GM19372 (cell line): ENCODE measurements around the gene TCFL5.

Source experiments
- ATAC-seq: cut with Tn5 transposase; IDR thresholded peaks from one replicate; pipeline ENCODE4 v1.9.1; 2021; ENCODE audit warnings: mild to moderate bottlenecking, low read depth, moderate library complexity; ENCODE audit not compliant: unreplicated experiment

Gene TCFL5

DNA sequence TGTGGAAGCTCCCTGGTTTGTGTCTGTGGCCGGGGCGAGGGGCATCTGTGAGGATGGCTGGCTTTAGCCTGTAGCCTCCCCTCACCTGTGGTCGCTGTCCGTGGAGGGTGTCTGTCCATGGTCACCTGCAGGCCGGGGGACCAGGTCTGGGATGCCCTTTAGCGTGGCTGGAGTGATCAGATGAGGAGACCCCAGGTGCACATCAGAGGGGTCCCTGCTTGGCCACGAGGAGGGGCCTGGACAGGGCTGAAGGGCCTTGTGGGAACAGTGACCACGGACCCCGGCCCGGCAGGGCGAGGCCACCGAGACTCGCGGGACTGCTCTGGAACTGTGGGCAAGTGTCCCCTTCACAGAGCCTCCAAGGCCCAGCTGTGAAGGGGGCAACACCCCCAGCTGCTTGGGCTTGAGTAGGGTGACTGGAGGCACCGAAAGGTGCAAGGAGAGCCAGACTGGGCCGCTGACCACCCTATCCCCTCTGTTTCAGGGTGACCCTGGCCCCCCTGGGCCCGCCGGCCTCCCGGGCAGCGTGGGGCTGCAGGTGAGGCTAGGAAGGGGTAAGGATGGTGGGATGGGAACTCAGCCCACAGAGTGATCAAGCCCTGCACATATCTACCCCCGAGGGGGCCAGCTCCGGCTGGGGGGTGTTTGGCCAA is 36.2 kb downstream of the TCFL5 start:
- ATAC-seq: no peak

DNA sequence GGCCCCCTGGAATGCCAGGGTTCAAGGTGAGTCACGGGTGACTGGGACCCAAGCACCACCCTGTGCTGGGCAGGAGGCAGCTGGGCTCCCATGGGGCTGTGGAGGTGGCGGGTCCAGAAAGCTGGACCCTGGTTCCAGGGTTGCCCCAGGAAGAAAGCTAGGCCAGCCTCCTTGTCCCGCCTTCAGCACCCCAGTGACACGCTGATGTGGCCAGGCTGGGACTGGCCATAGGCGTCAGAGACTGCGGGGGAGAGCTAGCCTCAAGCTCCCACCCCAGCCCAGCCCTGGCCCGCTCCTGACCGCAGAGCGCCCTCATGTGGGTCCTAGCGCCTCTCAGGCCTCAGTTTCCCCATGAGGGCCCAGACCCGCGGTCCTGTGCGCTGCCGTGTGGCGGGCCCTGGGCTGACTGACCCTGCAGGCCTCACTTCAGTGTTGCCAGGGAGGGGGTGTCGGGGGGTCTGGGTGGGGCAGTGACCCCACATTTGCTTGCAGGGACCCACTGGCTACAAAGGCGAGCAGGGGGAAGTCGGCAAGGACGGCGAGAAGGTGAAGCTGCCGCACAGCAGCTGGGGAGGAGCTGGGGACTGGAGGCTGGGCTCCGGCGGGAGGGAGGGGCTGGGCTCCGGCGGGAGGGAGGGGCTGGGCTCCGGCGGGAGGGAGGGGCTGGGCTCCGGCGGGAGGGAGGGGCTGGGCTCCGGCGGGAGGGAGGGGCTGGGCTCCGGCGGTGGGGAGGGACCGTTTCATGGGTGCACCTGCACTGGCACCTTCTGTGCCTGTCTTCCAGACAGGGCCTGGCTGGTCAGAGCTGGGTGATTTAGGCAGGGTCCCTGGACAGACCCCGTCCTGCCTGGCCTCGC is 36.9 kb downstream of the TCFL5 start:
- no peak for ATAC-seq

DNA sequence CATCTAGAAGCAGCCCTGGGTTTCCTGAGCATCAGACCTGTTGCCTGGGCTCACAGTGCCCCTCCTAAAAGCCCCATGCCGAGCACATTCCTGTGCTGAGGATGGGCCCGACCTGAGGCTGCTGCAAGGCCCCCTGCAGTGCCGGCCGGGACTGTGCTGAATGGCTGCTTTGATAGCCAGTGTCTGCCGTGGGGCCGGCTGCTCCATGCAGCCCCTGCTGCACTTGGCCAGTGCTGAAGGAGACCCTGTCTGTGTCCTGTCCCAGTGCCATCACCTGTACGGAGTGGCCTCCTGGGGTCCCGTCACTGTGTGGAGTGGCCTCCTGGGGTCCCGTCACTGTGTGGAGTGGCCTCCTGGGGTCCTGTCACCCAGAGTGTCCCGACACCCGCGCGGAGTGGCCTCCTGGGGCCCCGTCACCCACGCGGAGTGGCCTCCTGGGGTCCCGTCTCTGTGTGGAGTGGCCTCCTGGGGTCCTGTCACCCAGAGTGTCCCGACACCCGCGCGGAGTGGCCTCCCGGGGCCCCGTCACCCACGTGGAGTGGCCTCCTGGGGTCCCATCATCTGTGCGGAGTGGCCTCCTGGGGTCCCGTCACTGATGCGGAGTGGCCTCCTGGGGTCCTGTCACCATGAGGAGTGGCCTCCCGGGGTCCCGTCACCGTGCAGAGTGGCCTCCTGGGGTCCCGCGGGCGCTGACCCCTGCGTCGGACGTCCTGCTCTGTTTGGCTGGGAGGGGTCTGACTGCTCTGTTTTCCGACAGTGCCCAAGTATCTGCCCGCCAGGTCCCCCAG is 37.7 kb downstream of the TCFL5 start:
- ATAC-seq: no peak

DNA sequence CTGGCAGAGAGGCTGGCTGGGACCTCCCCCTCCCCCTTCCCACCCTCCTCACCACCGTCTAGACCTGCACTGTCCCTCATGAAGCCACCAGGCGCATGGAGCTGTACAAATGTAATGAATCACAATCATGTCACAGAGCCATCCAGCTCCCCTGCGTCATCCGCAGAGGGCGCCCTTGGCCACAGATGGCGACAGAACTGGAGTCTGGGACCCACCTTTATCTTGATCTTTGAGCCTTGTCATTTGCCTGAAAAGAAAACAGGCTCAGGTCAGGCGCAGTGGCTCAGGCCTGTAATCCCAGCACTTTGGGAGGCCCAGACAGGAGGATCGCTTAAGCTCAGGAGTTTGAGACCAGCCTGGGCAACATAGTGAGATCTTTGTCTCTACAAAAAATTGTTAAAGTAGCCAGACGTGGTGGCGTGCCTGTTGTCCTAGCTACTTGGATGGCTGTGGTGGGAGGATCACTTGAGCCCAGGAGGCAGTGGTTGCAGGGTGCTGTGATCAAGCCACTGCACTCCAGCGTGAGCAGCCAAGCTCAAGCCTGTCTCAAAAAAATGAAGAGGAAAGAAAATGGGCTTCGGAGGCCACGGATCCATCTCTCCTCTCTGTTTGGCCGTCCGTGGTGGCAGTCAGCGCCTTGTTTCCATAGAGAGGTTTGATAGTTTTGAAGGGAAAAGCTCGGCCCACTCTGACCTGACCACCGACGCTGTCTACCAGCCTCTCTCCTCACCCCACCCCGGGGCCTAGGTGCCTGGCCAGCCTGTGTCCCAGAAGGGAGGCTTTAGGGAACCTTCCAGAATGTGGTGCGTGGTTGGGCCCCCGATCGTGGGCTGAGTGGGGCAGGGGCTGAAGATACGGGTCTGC is 38.6 kb downstream of the TCFL5 start:
- no peak for ATAC-seq

DNA sequence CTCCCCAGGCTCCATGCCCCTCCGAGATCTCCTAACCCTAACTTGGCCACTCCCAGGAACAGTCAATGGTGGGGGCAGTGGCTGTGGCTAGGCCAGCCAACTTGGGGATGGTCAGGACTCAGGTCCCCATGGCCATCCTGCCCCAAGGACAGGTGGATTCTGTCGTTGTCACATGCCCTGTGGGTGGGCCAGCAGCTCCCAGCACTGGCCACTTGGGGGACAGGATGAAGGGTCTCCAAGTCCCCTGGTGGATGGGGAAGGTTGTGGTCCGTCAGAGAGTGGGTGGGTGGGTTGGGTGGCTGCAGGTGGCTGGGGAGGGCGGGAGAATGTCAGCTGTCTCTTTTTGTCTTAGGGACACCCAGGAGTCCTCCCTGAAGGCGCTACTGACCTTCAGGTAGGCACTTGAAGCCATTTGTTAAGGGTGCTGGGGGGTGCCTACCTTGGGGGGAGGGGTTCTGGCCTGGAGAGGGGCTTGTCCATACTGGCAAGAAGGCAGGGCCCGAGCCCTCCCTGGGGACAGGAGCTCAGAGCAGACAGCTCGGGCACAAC is 39.3 kb downstream of the TCFL5 start:
- no peak for ATAC-seq

DNA sequence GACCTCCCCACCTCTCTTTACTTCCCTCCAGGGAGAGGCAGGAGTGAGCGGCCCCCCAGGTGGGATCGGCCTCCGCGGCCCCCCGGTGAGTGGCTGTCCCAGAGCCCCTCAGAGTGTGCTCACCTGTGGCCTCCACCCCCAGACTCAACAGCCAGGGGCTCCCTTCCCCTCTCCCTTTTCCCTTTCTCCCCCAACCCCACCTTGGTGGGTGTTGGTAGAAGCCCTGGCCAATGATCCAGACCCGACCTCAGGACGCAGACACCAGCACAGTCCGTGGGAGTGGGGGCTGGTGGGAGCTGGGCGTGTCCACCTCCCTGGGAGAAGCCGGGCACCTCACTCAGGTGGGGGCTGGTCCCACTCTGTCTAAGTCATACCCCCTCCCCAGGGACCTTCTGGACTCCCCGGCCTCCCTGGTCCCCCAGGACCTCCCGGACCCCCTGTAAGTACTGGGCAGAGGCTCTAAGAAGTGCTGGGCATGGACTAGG is 39.9 kb downstream of the TCFL5 start:
- no peak for ATAC-seq

DNA sequence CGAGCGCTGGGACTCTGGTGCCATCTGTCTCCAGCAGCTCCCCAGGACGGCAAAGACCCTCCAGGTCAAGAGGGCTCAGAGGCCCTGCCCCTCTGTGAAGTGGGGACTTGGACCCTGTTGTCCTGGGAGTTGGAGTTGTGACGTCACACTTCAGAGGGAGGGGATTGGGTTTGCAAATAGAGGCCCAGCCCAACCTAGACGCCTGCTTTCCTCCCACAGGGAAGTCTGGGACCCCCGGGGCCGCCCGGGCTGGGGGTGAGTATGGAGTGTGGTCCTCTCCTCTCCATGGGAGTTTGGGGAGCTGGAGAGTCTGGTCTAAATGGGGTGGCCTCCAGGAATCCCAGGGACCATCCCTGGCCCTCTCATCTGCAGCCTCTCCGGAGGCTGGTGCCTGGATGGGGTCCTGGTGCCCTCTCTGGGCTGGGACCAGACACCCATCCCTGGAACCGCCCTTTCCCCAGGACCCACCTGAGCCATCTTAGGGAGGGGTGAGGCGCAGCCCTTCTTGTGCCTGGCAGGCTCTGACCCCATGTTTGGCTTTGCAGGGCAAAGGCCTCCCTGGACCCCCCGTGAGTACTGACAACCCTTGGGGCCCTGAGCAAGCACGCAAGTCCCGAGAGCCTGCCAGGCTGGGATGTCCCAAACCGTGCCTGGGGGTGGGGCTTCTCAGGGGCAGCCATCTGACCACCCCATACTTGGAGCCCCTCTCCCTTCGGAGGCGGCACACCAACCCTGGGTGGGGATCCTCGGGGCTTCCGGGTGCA is 40.5 kb downstream of the TCFL5 start:
- no peak for ATAC-seq

DNA sequence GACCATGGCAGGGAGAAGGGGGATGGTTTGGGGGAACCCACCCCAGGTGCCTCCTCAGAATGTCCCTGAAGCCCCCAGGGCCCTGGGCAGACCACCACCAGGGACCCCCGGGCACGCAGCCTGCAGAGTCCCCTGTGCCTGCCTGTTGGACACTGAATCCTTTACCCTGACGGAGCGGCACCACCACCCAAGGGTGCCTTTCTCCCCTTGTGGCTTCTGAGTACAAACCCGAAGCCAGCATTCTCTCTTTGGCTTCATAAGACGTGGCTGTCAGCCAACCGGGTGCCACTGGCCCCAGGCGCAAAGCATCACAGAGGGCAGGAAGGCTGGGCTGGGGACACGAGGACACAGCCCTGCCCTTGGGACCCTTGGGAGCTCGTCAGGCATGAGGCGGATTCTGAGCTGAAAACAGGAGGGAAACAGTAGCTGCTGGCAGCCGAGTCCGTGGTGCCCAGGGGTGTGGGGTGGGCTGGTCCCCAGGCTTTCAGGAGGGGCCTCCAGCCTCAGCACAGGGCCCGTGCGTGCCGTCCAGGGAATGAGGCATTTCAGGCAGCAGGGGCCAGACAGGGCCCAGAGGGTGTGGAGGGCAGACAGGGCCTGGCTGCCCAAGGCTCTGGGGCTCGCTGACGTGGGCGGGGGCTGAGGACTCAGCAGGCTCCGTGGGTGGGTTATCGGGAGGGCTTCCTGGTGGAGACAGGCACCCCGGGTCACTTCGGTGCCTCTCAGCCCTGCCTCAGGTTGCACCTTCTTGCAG is 41.2 kb downstream of the TCFL5 start:
- no peak for ATAC-seq

DNA sequence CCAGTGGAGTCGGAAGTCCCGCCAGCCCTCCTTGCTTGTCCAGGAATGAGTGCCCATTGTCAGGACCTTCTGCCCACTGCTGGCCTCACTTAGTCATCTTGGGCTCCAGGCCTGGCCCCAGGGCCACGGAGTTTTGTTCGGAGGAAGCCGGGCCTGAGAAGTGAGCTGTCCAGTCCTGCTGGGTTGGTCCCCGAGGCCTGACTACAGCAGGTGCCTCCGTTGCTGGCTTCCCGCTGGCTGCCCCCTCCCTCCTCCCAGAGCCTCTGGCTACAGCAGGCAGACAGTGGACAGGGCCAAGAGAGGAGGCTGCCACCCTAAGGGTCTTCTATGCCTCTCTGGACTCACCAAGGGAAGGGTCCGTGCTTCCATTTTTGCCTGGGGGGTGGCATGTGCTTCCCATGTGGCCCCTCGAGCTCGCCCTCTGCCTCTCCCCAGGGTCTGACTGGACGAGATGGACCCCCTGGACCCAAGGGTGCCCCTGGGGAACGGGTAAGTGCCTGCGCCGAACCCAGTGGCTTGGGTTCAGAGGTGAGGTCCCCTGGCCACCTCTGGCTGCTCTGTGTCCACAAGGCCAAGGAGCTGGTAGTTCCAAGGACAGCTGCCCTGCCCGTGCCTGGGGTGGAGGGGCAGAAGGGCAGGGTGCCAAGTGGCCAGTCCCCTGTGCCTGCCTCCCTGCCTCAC is 42.0 kb downstream of the TCFL5 start:
- no peak for ATAC-seq

DNA sequence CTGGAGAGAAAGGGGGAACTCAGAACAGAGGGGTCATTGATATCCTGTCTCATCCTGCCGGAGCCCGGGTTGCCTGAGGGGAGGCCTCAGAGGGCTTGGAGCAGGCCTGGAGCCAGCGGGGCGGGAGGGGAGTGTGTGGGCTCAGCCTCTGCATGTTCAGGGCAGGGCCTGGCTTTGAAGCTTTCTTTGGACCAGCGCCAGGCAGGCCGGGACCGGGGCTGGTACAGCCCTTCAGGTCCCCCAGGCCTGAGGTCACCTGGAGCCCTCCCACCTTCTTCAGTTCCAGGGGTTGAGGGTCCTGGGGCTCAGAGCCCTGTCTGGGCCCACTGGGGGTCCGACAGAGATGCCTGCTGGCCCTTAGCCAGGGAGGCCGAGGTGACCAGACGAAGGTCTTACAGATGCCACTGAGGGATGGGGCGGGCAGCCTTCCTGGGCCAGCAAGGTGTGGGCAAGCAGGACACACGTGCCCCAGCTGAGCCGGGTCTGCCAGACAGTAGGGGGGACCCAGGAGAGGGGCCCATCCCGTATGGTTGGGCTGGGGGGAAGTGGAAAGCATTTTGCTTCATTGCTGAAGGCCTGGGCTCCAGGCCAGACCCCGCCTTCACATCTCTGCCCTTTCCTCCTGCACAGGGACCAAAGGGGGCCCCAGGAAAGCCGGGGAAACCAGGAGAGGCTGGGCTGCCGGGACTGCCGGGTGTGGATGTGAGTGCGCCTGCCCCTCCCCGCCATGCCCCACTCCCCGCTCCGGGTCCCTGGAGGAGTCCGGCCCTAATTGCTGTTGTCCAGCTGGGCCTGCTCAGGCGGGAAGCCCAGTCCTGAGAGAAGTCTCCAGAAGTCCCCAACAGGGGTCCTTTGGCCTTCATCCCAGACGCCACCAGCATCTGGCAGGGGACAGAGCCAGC is 42.8 kb downstream of the TCFL5 start:
- no peak for ATAC-seq

DNA sequence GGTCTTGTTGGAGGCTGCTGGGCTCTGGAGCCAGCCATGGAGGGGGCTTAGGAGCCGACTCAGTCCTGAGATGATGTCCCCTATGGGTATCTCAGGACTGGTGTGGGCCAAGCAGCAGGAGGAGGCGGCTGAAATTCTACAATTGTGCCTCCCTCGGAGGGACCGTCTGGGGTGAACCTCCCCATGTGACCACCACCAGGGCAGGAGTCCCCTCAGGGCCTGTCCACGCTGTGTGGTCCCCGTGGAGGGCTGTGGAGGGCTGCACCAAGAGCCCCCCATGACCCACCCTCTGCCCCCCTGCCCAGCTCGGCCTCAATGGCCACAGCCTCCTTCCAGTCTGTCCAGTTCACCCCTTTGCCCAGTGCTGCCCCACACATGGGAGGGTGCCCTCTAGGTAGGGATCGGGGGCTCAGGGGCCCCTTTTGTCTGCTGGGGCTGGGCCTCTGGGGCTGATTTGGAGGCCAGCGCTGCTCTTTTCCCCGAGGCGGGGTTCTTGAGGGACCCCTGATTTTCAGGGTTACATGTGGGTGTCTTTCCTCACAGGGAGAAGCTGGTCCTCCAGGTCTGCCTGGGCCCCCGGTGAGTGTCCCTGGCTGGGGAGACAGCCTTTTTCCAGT is 43.5 kb downstream of the TCFL5 start:
- no peak for ATAC-seq

DNA sequence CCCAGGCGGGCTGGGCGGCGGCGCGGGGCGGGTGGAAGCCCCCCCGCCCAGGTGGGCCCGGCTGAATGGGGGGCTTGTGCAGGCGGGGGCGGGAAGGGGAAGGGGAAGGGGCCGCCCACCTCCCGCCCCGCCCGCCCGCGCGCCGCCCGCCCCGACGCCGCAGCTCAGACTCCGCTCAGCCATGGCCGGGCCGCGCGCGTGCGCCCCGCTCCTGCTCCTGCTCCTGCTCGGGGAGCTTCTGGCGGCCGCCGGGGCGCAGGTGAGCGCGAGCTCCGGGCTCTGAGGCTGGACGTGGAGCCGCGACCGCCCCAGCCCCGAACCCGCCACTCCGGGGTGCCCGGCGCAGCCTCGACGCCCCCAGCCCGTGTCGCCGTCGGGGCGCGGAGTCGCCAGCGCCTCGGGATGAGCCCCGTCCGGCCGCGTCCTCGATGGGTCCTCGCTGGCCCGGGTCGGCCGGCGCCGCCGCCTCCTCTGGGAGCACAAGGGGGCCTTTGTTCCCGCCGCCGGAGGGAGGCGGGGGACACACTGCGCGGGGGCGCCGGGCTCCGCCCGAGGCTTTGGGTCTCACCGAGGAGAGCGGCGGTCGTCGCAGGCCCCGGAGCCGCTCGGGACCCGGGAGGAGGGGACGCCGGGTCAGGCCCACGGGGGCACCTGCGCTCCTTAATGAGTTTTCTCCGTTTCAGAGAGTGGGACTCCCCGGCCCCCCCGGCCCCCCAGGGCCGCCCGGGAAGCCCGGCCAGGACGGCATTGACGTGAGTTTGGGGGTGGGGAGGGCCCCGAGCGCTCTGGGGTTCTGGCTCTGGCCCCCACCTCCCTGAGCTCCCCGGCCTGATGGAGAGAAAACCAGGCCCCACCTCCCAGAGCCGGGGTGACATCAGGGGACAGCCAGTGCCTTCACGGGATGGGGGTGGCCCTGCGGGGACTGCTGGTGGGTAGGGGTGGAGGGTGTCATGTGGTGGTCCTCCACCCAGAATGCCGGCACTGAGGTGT is 44.4 kb downstream of the TCFL5 start, which contains the start of gene COL9A3:
Gene COL9A3, plus strand, starts transcription at position 167 of the 990 bp plus-strand sequence. Its CDS starts 15 bp downstream, at position 182.
- no peak for ATAC-seq

DNA sequence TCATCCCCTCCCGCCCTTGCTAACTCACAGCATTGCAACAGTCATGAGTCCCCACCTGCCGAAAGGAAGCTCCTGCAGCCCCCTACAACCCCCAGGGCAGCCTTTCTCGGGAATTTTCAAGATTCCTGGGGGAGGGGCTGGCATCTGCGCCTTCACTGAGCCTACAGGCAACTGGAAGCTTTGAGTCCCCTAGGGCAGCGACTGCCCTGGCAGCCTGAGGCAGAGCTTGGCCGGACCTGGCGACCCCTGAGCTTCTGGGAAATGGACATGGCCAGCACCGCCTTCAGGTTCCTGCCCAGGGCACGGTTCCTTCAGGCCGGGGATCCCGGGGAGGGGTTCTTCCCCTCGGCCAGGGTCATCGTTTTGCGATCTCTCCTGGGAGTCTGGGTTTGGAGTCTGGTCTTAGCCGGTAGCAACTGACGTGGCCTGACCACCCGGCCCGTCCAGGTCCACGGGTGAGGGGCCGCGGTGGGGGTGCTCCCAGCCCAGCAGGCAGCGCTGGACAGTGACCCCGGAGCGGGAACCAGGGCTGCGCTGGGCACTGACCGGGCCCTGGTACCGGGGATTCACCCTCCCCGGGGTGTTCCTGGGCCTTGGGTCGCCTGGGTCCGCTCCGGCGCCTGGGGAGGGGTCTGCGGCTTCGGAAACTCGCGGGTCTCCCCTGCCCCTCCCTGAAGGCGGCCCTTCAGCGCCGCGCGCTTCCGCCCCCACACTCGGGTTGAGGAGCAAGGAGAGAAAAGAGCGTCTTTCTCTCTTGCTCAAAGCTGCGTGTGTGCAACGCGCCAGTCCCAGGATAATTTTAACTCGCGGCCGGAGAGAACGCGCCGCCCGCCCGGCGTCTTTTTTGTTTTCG is 45.4 kb downstream of the TCFL5 start:
- ATAC-seq: no peak
